ENCODE measurements around the gene JAM2.

JAM2 gene

GRCh38 chr21:25721987-25722386 lies 82.9 kb downstream of the JAM2 start:
- no peak for DNase-seq

GRCh38 chr21:25722631-25723030 lies 83.6 kb downstream of the JAM2 start:
- DNase-seq: no peak

DNA sequence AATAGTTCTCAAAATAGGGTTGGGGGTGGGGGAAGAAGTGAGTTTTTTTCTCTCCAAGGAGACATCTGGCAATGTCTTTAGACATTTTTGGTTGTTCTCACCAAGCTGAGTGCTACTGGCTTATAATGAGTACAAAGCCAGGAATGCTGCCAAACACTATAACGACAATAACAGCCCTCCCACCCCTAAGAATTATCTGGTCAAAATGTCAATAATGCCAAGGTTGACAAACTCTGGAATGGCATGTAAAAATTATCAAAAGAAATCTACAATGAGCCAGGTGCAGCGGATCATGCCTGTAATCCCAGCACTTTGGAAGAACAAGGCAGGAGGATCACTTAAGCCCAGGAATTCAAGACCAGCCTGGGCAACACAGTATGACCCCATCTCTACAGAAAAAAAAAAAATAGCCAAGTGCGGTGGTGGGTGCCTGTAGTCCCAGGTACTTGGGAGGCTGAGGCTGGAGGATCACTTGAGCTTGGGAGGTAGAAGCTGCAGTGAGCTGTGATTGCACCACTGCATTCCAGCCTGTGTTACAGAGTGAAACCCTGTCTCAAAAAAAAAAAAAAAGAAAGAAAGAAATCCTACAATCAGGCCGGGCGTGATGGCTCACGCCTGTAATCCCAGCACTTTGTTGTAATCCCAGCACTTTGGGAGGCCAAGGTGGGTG lies 93.2 kb downstream of the JAM2 start:
- DNase-seq: no peak

GRCh38 chr21:25733859-25734653 lies 95.0 kb downstream of the JAM2 start:
- peak in 1 of 2 experiments; percentile 27 for DNase-seq

- no peak for DNase-seq
Measured at GRCh38 chr21:25734654-25734903, 95.5 kb downstream of the JAM2 start.

DNA sequence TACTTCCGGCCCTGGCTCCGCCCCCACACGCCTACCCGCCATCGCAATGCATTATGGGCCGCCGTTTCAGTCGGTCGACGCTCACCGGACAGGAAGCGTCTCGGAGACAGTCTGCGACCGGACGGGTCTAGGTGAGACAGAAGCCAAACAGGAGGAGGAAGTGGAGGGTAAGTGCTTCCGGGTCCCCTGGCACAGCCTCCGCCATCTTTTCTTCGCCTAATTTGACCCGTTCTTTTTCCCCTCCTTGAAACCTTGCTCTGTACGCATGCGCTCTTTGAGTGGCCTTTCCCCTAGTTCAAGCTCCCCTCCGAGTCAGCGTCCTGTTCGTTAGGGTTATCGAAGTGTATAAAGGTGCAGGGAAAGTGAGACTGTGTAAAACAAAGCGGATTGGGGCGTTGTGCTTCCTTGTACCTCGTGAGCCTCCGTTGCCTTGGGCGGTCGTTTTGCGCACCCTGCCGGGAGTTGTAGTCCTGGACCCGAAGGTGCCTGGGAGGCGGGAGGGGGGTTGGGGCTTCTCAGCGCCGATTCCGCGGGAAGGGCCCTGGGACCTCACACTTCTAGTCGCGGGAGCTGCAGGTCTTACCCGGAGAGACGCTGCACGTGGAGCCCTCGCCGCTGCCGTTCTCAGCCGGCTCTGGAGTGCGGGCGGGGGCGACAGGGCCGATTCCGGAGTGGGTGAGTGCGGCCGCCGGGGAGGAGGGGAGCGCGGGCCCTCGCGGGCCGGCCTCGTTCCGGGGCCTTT lies 96.0 kb downstream of the JAM2 start, which contains the start of the genes ATP5PF and GABPA:
Gene ATP5PF (minus strand): TSS at position 1 of the 742 bp plus-strand sequence. CDS start 5,110 bp downstream, outside the sequence.
Gene GABPA (plus strand): TSS at position 69 of the 742 bp plus-strand sequence. CDS start 6,627 bp downstream, outside the sequence.
- peak; percentile 98 to 99 for DNase-seq

DNA sequence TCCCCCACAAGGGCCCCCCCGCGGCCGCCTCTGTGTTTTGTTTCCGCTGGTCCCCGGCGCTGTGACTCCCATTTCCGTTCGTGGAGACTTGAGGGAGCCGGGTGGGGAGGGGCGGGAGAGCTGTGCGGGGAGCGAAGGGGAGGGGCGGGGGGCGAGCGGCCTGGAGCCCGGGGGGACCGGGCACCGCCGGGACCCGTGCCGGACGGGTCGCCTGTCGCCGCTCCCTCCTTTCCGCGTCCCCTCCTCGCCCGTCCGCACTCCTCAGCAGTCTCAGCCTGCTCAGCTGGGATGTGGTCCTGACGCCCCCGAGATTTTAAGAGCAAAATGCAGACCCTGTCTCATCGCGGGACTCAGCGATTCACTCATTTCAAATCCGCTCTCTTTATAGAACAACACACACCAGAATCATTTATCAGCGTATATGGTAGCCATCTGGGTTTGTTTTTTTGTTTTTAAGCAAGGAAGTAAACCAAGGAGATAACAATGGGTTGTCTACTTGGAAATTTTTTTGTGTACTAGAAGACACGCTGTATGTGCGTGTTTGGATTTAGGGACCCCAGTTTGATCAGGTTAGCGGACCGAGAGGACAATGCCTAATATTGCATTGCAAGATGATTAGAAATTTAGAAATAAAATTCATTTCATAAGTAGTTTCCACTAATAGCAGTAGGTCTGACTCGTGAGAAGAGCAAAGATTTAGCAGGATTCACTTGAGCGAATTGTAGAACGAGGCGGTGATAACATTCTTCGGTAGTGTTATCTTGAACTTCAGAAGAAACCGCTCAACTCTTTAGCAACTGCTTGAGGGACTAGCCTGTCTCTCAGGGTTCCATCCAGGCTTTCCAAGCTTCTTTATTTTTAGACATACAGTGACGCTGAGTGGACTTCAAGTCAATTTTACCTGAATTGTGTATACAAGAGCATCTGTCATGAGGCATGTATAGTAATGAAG lies 96.9 kb downstream of the JAM2 start:
- DNase-seq: peak in 1 of 2 experiments; percentile 85

GRCh38 chr21:25737421-25737820 lies 98.4 kb downstream of the JAM2 start:
- DNase-seq: no peak

GRCh38 chr21:25742900-25743299 lies 103.8 kb downstream of the JAM2 start:
- no peak for DNase-seq

DNA sequence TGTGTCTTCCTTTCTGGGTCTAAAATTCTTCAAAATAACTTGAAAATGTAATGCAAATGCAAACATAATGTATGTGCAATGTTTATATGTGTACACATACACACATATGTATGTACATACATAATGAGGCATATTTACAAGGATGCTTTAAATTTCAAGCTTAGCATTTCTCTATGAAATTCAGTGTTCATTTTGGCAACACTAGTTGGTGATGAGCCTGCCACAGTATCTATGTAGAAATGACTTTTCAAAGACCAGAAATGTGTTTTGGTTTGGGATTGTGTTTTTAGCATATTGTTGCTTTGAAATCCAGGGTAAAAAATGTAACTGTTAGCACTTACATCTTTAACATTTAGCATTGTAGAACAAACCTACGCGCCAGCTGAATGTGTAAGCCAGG lies 105.8 kb downstream of the JAM2 start:
- no peak for DNase-seq

DNA sequence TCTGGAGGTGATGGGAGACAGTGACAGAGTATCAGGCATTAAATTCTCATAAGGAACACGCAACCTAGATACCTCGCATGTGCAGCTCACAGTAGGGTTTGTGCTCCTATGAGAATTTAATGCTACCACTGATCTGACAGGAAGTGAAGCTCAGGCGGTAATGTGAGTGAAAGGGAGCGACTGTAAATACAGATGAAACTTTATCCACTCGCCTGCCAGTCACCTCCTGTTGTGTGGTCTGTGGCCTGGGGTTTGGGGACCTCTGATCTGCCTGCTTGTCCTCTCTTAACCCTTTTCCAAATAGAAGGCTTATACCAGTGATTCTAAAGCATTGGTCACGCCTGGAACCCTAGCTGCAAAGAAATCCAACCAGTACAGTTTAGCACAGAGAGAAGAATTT lies 111.0 kb downstream of the JAM2 start:
- DNase-seq: no peak

DNA sequence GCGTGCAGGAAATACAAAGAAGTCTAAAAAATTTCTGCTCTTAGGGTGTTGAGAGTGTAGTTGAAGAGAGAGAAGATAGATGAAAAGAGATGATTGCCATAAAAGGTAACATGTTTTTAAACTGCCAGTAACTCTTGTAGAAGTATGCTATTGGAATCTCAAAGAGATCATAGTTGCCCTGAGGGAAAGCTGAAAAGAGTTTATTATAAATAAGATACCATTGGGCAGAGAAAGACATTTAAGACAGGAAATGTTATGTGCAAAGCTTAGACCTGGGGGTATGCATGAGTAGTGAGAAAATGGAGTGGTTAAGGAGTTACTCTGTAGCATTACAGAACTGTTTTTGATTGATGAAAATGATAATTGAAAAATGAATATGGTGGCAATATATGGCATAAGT lies 113.4 kb downstream of the JAM2 start:
- DNase-seq: no peak

DNA sequence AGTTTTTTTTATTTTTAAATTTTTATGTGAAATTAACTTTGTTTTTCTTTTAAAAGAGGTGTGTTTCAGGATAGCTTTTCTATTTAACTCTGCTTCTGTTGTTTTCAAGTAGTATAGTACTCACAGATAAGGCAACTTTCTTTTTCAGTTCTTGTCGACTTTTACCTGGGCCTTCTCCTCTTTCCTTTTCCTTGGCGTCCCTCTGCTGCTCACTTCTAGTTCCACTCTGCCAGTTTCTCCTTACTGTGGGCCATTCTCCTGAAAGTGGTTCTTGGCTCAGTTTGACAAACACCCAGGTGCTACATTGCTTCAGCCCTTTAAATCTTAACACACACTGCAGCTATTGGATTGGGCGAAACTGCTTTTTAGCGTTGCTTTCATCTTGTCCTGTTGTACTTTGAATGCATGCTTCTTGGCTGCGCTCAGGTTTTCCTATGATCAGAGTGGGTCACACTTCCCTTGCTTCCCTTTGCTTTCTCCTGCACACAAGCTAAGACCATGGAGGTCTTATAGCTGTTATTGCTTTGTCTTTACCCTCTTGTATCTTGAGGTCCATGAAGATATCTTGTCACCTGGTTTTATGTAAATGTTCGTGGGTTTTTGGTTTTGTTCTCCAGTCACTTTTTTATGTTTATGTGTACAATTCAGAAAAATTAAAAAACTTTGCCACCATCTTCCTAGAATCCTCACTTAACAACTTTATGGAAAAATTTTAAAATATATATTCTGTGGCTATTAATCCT lies 117.3 kb downstream of the JAM2 start:
- no peak for DNase-seq

DNA sequence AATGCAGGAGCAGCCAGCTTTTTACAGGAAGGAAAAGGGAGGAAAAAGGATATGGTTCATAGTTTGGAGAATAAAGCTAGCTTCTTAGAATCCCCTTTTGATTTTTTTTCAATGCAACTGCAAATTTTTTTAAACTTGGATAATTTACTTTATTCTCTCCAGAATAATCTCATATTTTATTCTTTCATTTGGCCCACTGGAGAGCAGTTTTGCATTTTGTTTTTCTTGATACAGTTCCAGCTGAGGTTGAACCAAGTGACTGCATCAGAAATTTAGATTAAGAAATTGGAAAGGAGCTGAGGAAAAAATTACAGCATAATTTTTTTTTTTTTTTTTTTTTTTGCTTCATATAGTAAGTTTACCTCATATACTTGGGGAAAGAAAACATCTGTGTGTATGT lies 118.5 kb downstream of the JAM2 start:
- DNase-seq: no peak

- no peak for DNase-seq
Measured at GRCh38 chr21:25759573-25759972, 120.5 kb downstream of the JAM2 start.

DNA sequence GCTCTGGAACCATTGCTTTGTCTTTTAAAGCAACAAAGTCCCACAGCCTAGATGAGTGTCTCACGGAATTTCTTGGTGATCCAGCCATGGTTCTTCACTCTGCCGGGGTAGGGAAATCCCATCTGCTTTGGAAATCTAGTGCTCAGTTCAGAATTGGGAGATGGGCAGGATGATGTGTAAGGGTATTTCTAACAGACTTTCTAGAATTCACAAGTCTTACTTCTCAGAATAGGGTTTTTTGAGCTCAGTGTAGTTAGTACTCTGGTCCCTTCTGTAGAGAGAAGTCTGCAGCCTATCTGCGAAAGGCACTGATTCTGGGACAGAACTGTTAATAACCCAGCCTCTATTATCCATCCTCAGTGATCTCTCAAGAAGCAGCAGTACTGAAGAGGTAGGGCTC lies 121.0 kb downstream of the JAM2 start:
- no peak for DNase-seq

DNA sequence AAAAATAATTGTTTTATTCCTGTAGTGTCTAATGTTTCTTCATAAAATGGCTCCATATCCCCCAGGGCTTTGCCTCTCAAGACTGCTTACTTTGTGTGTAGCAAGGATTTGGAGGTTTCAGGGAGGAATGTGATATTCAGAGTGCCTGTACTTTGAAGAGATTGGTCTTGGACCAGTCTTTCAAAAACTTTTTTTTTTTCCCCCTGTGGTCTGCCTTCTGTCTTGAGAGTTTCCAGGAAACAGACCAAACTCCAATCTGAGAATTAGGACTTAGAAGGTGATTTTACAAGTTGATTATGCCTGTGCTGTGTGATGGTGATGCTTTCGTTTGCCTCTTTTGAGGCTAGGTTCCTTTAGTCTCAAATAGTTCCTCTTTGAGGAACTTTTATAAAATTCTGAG lies 121.6 kb downstream of the JAM2 start:
- DNase-seq: no peak

DNA sequence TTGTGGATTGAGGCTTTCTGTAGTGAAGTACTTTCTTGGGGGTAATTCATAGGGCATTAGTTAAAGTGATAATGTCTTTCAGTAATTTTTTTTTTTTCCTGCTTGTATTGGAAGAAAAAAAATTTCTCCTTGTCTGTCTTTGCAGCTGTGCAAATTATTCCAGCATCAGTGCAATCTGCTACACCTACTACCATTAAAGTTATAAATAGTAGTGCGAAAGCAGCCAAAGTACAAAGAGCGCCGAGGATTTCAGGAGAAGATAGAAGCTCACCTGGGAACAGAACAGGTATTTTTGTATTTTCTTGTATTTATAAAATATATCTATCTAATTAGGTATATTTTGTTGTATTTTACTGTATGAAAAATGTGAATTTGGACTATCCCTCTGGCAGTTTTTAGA lies 125.0 kb downstream of the JAM2 start:
- DNase-seq: no peak
